Vagina (tissue), 2 donors: ENCODE results near the gene DDX3X.

Experiments used
- CTCF ChIP-seq, 3 experiments: fragments of 450-650 bp in 2 of 3; fragments of 200-600 bp in 1 of 3; sonication (generic) in 1 of 3; IDR thresholded peaks; one replicate each; pipeline ENCODE4 v1.5.1; 2017 to 2019; ENCODE audit warnings: antibody characterized with exemption in 3 of 3, mild to moderate bottlenecking in 2 of 3, moderate library complexity in 2 of 3
- POLR2AphosphoS5 ChIP-seq, 2 donors: sonication (generic); formaldehyde crosslinking; IDR thresholded peaks; one replicate each; pipeline ENCODE4 v1.9.0; 2017; ENCODE audit warnings: antibody characterized with exemption in 2 of 2, mild to moderate bottlenecking in 2 of 2, low read depth in 1 of 2; ENCODE audit not compliant: insufficient read depth in 1 of 2

GRCh38 chrX:41397219-41397618, 63.3 kb downstream of the DDX3X start:
- TF ChIP-seq CTCF (IDR thresholded peaks at IDR 0.05) (no peak), POLR2AphosphoS5 (IDR thresholded peaks at IDR 0.05; ENCODE audit: insufficient read depth in 1 of 2, low read depth in 1 of 2) (no peak)
